NB4 (cell line): ENCODE results near the gene CASKIN1.

Source experiments
- MAX ChIP-seq: IDR thresholded peaks from 2 replicates; pipeline ENCODE4 v1.6.1; 2011; ENCODE audit warnings: low read depth, low read length
- POLR2A ChIP-seq: IDR thresholded peaks from 2 replicates; pipeline ENCODE4 v1.6.1; 2011; ENCODE audit warnings: mild to moderate bottlenecking; ENCODE audit not compliant: insufficient read length; ENCODE audit errors: extremely low read depth
- TF ChIP-seq, protein P1 (sequence below): IDR thresholded peaks from one replicate; pipeline ENCODE4 v1.5.1; 2012; ENCODE audit warnings: low read depth, low read length

GRCh38 chr16:2226918-2227317, 30.5 kb upstream of the CASKIN1 start:
- TF ChIP-seq, protein P1, sequence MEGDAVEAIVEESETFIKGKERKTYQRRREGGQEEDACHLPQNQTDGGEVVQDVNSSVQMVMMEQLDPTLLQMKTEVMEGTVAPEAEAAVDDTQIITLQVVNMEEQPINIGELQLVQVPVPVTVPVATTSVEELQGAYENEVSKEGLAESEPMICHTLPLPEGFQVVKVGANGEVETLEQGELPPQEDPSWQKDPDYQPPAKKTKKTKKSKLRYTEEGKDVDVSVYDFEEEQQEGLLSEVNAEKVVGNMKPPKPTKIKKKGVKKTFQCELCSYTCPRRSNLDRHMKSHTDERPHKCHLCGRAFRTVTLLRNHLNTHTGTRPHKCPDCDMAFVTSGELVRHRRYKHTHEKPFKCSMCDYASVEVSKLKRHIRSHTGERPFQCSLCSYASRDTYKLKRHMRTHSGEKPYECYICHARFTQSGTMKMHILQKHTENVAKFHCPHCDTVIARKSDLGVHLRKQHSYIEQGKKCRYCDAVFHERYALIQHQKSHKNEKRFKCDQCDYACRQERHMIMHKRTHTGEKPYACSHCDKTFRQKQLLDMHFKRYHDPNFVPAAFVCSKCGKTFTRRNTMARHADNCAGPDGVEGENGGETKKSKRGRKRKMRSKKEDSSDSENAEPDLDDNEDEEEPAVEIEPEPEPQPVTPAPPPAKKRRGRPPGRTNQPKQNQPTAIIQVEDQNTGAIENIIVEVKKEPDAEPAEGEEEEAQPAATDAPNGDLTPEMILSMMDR = no peak
- TF ChIP-seq POLR2A = no peak
- TF ChIP-seq MAX = no peak
